Fibroblast of mammary gland (primary cell): ENCODE results near the gene CHST11.

Experiments used
- DNase-seq: peaks from one replicate; pipeline ENCODE4 v3.0.0-alpha.2; 2010; ENCODE audit warnings: low read depth
- H3K4me3 ChIP-seq: 2 replicates; pipeline ENCODE4 v1.5.1; 2011; ENCODE audit warnings: low read depth, mild to moderate bottlenecking, low read length, moderate library complexity; ENCODE audit not compliant: control insufficient read depth
- TF ChIP-seq, protein P1 (sequence below): conservative IDR thresholded peaks from 2 replicates; pipeline ENCODE4 v1.5.1; 2011; ENCODE audit warnings: low read depth, low read length, inconsistent platforms; ENCODE audit not compliant: control insufficient read depth, insufficient read depth

CHST11 gene

DNA sequence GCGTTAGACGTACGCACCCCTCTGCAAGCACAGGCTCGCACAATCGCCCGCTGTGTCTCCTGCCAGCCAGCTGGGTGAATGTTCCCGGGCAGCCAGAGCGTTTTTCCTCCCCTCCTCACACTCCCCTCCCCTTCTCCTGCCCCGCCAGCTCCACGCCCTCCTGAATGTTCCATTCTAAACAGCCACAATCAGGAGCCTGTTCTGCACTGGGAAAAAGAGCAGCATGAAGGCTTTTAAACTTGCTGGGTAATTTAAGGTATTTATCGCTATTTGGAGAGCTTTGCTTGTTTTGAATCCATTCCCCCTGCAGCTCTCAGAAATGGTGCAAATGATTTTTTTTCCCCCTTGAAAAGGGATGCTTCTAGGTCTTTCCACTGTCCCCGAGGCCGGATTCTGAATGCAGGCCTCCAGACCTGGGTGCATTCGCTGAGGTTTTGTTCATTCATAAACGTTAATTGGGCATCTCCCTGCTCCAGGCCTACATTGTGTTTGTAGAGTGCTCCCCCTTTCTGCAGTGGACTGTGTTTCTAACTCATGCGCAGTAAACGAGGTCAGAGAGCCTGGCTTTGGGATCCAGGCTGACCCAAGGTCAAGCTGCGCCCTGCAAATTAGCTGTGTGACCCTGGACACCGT, 212.5 kb downstream of the CHST11 start:
- DNase-seq: no peak
- TF ChIP-seq, protein P1, sequence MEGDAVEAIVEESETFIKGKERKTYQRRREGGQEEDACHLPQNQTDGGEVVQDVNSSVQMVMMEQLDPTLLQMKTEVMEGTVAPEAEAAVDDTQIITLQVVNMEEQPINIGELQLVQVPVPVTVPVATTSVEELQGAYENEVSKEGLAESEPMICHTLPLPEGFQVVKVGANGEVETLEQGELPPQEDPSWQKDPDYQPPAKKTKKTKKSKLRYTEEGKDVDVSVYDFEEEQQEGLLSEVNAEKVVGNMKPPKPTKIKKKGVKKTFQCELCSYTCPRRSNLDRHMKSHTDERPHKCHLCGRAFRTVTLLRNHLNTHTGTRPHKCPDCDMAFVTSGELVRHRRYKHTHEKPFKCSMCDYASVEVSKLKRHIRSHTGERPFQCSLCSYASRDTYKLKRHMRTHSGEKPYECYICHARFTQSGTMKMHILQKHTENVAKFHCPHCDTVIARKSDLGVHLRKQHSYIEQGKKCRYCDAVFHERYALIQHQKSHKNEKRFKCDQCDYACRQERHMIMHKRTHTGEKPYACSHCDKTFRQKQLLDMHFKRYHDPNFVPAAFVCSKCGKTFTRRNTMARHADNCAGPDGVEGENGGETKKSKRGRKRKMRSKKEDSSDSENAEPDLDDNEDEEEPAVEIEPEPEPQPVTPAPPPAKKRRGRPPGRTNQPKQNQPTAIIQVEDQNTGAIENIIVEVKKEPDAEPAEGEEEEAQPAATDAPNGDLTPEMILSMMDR: peak; percentile 29
- H3K4me3 ChIP-seq: no peak overlapping the region

DNA sequence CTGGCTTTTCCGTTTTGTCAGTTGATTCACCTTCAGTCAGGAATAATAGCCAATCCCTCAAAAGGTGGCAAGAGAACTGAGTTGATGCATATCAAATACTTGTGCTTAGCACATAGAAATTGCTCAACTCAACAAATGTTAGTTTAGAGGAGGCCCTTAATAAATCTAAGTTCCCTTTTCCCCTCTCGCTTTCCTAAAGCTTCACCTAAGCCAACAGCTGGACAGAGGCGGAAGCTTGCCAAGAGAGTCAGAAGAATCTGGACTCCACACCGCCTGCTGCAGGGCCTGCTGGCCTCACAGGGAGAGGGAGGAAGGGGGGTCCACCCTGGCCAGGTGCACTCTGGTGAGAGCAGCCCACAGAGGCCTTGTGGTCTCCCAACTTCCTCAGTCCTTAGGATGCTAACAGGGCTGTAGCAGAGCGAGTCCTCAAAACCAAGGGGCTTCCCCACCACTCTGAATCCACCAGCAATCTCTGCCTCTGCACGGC, 213.1 kb downstream of the CHST11 start:
- TF ChIP-seq, protein P1: no peak
- H3K4me3 ChIP-seq: no peak overlapping the region
- DNase-seq: peak; percentile 68

DNA sequence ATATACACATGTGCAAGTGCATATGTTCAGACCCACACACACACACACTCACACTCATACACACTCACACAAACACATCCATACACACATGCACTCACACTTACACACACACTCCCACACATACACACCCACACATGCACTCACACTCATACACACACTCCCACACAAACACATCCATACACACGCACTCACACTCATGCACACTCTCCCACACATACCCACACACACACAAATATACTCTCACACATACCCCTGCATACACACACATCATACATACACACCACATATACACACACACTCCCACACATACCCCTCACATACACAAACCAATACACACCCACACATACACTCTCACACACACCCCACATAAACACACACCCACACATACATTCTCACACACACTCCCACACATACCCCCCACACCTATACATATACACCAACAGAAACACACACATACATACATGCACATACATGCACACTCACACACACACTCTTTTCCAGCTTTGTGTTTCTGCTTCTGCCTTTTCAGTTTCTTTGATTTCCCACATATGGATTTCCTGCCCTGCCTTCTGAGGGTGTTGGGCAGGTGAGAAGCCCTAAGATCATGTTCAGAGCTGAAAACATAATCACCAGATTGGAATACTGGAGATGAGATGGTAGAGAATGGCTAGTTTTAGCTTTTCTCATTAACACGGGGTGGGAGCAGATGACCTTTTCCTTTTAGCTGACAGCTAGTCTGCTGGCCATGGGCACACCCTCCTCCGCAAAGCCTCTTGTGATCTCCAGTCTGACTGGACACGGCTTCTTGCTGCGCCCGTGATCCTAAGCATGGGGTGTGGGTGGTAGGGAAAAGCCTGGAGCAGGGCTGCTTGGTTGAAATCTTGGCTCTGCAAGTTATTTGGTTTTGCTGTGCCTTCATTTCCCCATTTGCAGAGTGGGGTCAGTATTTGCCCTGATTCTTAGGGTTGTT, 214.0 kb downstream of the CHST11 start:
- no peak for DNase-seq
- no peak overlapping the region for H3K4me3 ChIP-seq
- TF ChIP-seq, protein P1: no peak

DNA sequence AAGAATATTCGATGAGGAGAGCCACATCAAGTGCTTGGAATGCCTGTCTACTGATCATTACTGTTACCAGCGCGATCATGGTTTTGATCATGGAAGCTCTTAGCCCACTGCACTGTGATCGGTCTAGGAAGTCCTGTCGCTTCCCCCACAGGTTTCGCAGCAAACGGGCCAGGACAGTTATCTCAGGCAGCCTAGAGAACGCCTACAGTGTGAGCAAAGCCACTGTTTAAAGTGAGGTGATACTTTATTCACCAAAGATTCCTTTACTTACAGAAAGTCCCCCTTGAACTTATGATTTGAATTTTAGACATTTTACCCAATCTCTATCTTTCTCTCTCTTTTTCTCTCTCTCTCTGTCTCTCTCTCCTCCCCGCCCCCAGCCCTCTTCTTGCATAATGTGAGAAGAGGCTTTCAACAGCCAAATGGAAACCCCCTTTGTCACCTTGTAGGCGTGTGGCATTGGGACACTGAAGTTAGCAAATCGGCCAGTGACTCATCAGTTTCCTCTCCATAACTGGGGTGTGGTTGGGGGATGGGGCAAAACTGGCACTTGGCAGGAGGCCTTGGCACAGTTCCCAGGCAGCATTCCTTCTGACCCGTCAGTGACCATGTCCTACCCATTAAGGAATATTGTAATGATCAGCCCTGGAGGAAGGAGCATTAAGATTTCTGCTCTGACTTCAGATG, 214.8 kb downstream of the CHST11 start:
- TF ChIP-seq, protein P1: no peak
- H3K4me3 ChIP-seq: no peak overlapping the region
- peak; percentile 91 for DNase-seq

DNA sequence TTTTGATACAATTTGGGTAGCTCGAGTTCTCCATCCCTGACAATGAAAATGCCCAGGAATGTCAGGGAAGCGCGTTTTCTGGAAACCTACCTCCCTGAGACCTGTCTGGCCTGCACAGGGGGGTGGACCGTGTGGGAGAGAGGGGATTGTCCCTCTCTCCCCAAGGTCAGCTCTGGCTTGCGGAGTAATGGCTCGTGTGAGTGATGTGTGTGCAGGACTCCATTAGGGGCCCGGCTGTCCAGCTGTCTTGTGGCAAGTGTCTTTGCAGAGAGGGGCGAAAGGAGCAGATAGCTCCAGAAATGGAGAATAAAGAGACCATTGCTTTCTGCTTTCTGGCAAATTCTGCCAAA, 215.3 kb downstream of the CHST11 start:
- no peak overlapping the region for H3K4me3 ChIP-seq
- DNase-seq: no peak
- TF ChIP-seq, protein P1: no peak

DNA sequence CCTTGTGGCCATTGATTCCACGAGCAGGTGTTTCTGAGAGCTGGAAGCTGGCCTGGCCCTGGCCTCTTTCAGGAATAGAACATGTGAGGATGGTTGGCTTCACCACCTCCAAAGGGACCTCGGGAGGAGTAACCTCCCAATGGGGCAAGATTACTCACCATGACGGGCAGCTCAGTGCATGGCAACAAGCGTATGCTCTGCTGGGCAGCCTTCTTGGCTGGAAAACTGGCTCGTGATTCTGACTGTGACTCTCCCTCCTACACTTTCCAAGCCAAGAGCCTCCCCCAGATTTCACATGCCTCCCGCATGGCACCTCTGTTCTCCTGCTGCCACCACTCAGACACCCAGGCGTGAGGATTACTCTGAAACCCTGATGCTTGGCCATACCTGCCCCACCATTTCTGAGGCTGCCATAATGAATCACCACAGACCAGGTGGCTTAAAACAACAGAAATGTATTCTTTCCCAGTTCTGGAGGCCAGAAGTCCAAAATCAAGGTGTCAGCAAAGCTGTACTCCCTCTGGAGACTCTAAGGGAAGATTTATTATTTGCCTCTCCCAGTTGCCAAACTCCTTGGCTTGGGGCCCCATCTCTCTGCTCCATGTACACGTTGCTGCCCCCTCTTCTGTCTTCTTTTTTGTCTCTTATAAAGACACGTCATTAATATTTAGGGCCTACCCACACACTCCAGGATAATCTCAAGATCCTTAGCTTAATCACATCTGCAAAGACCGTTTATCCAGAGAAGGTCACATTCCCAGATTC, 215.9 kb downstream of the CHST11 start:
- peak; percentile 84 for DNase-seq
- TF ChIP-seq, protein P1: no peak

More for the DNA sequence above, 215.9 kb downstream of the CHST11 start:
- no peak overlapping the region for H3K4me3 ChIP-seq
